H7 (cell line): ENCODE results near the gene UNC45B. TPM values are rescaled to one million over a fixed set of nuclear protein-coding genes. Genes with fewer than 3 reads are reported as not detected.
"Not testable (repeated sequence)": the region's sequence is repeated elsewhere in the genome, so short reads cannot be mapped to it uniquely, and the experiment has no call there.

Experiments
- DNase-seq: peaks from one replicate; pipeline ENCODE4 v3.0.0; 2012
- H3K27me3 ChIP-seq: 2 replicates; pipeline ENCODE4 v1.6.0; 2011; ENCODE audit warnings: mild to moderate bottlenecking, low read length; ENCODE audit not compliant: control insufficient read depth, insufficient read depth
- H3K36me3 ChIP-seq: replicated peaks from 2 replicates; pipeline ENCODE4 v1.5.1; 2011; ENCODE audit warnings: low read length; ENCODE audit not compliant: control insufficient read depth, insufficient read depth
- H3K4me3 ChIP-seq: 2 replicates; pipeline ENCODE4 v1.5.1; 2011; ENCODE audit warnings: low read depth, mild to moderate bottlenecking, control low read depth, low read length, moderate library complexity; ENCODE audit not compliant: insufficient read depth
- total RNA-seq: library from RNA; depleted of rRNA; stranded (reverse); fragments of >200 nt; shearing (Covaris generic); gene quantifications from 2 replicates; pipeline ENCODE4 v1.2.3, GENCODE V29; 2014

The UNC45B gene
- total RNA-seq, 1 experiment from 2014 or later, result 0.07 TPM

DNA sequence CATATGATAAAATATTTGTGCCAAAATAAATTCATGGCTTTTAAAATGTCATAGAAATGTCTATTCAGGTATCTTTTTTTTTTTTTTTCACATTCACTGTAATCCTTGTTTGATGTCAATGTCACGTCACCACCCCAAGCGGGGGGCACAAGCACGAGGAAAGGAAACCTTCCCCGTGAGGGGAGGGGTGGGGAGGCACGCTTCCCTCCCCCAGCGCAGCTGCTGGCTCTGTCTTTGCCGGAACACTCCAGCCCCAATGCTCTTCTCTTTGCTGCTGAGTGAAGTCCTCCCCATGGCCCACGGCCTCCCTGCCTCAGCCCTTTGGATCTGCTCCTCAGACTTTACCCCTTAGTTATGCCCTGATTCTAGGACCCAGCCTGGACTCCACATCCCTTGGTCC lies 45.1 kb downstream of the UNC45B start:
- no peak for DNase-seq
- Histone ChIP-seq H3K36me3 (no peaks in the 10 kb centered on the region), H3K27me3 (no peaks in the 10 kb centered on the region), H3K4me3 (no peak overlapping the region)

DNA sequence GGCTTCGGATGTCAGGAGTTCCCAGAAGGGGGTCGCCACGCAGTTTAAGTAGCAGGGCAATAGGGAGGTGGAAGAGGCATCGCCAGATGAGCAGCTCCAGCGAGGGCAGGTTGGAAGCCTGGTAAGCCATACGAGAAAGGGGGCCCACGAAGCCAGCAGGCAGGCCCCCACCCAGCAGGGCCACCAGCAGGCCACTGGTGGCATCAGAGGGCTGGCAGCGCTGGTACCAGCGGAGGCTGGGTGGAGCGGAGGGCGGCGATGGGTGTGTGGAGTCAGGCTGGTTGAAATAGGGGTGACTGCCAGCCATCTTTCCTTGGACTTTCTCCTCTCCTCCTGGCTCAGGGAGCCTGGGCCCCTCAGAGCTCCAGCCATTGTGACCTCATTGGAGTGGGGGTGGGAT lies 46.4 kb downstream of the UNC45B start, which contains the start of gene SLC35G3:
TSS of gene SLC35G3 (minus strand) at position 393 of the 400 bp plus-strand sequence. CDS start at position 307, 86 bp downstream.
- H3K4me3 ChIP-seq, H3K36me3 ChIP-seq: not testable (repeated sequence)

DNA sequence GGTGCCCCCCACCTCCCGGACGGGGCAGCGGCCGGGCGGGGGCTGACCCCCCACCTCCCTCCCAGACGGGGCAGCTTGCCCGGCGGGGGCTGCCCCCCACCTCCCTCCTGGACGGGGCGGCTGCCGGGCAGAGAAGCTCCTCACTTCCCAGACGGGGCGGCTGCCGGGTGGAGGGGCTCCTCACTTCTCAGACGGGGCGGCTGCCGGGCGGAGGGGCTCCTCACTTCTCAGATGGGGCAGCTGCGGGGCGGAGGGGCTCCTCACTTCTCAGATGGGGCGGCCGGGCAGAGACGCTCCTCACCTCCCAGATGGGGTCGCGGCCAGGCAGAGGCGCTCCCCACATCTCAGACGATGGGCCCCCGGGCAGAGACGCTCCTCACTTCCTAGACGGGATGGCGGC lies 47.4 kb downstream of the UNC45B start:
- H3K4me3 ChIP-seq, result not testable (repeated sequence)

More for the DNA sequence above, 46.4 kb downstream of the UNC45B start, which contains the start of gene SLC35G3:
- not testable (repeated sequence) for DNase-seq, H3K27me3 ChIP-seq

DNA sequence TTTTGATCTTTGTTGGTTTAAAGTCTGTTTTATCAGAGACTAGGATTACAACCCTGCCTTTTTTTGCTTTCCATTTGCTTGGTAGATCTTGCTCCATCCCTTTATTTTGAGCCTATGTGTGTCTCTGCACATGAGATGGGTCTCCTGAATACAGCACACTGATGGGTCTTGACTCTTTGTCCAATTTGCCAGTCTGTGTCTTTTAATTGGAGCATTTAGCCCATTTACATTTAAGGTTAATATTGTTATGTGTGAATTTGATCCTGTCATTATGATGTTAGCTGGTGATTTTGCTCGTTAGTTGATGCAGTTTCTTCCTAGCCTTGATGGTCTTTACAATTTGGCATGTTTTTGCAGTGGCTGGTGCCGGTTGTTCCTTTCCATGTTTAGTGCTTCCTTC lies 55.0 kb downstream of the UNC45B start:
- not testable (repeated sequence) for DNase-seq, H3K36me3 ChIP-seq, H3K27me3 ChIP-seq, H3K4me3 ChIP-seq

More for the DNA sequence above, 47.4 kb downstream of the UNC45B start:
- DNase-seq, H3K36me3 ChIP-seq, H3K27me3 ChIP-seq: not testable (repeated sequence)

DNA sequence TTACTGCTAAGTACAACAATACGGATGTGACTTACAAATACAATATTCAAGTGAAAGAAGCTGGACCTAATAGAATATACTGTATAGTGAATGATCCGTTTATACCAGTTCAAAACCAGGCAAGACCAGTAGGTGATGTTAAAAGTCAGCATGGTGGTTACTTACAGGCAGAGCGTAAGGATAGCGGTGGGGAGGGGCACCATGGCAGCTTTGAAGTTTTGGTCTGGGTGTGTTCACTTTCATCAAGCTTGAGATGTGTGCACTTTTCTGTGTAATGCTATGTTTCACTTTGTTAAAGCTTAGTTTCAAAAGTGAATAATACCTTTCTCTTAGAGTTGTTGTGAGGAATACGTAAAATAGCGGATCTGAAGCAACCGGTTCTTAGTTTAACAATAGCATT lies 63.1 kb downstream of the UNC45B start:
- no peak for DNase-seq
- Histone ChIP-seq H3K36me3 (no peaks in the 10 kb centered on the region), H3K27me3 (no peaks in the 10 kb centered on the region; the same call in 1 of the 2 replicates), H3K4me3 (no peak overlapping the region)

DNA sequence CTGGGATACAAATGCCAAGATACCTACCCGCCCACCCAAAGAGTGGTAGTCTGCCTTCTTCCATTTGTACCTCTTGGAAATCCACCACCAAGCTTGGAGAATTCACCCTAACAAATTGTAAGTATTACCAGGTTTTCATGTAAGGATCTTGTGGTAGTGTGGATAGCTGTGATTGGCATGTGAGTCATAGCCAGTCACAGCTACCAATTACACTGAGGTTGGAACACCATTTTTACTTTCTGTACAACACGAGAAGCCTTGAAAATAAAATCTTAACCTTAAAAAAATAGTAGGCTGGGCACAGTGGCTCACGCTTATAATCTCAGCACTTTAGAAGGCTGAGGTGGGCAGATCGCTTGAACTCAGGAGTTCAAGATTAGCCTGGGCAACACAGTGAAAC lies 65.1 kb downstream of the UNC45B start:
- Histone ChIP-seq H3K4me3 (no peak overlapping the region), H3K27me3 (no peaks in the 10 kb centered on the region; the same call in 1 of the 2 replicates), H3K36me3 (no peaks in the 10 kb centered on the region)
- DNase-seq, result no peak

DNA sequence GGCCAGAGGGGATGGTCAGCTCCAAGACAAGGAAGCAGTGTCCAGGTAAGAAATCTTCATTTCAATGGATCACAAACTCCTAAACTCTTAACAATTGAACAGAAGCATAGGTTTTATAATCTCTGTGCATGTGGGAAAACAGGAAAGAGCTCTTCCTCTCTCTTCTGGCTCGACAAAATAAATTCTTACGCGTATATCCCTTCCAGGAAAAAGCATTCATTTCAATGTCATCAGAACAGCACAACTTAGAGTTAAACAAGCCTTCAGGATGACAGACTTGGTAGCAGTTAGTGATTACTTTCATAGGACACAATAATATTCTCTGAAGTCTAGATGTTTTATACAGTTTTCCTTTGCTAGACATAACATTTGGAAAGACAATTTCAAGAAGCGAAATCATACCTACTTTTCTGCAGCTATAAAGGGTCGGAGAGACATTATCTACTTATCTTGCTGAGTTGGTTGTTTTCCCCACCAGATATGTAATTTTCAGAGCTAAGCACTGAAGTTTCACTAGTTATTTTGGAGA lies 65.9 kb downstream of the UNC45B start:
- no peak overlapping the region for H3K4me3 ChIP-seq

DNA sequence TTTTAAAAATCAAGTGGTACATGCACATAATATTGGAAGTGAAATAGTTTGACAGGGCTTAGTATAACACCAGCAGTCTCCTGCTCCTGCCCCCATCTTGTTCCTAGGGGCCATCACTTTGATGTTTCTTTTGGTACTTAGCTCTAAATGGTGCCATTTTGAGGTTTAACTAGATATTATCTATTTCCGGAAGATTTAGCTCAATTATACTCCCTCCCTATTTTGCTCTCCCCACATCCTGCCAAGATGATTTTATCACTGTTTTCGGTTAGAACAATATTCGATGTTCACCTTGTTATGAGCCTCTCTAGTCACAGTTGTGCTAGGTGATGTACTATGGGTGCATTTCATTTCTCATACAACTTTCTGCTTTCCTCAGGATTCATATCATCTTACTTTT lies 66.6 kb downstream of the UNC45B start:
- DNase-seq, result no peak
- Histone ChIP-seq H3K36me3 (no peaks in the 10 kb centered on the region), H3K27me3 (no peaks in the 10 kb centered on the region; the same call in 1 of the 2 replicates), H3K4me3 (no peak overlapping the region)

More for the DNA sequence above, 65.9 kb downstream of the UNC45B start:
- Histone ChIP-seq H3K27me3 (no peaks in the 10 kb centered on the region; the same call in 1 of the 2 replicates), H3K36me3 (no peaks in the 10 kb centered on the region)
- DNase-seq, result no peak

DNA sequence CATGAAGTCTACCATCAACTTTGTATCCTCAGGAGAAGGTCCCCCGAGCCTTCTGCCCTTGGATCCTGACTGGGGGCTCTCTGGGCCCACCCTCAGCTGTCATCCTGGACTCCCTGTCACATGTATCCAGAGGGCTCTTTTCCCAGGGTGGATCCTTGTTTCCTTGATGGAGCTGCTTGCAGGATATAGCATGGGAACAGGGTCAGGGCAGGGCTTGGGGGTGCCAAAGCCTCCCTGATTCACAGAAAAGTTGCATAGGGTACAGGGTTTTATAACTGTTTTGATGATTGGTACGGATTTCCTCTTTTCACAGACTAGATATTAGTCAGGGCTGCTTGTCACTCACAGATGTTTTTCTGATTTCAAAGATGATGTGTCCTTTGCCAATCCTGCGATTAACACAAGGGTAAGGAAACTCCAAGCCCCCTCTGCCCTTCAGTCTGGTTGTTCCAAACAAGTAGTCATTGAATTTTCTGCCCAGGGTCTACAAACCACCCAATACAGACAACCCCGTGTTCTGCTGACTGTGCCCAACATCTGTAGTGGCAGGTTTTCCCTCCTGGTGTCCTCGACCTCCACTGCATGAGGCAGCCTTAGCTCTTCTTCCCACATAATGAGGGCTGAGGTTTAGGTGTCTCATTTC lies 67.1 kb downstream of the UNC45B start:
- Histone ChIP-seq H3K27me3 (no peaks in the 10 kb centered on the region; the same call in 1 of the 2 replicates), H3K4me3 (no peak overlapping the region), H3K36me3 (no peaks in the 10 kb centered on the region)
- DNase-seq, result no peak

DNA sequence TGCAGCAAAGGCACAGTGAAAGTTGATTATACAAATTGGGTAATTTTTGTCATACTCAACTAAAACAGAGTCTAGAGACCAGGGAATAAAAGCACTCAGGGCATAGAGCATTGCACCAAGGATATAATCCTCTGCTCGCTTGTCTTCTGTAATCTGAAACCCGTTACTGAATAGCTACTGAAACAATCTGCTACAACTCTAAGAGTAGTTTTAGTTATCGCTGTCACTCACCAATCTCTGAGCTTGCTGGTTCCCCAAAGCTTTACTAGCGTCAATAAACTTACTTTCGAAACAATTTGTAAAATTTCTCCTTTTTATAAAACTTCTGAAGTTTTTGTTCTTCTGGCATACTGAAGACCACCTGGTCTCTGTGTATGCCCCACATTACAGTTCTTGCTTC lies 69.5 kb downstream of the UNC45B start:
- H3K4me3 ChIP-seq, result no peak overlapping the region
- no peaks in the 10 kb centered on the region; the same call in 1 of the 2 replicates for H3K27me3 ChIP-seq
- no peak for DNase-seq
- H3K36me3 ChIP-seq, result no peaks in the 10 kb centered on the region

DNA sequence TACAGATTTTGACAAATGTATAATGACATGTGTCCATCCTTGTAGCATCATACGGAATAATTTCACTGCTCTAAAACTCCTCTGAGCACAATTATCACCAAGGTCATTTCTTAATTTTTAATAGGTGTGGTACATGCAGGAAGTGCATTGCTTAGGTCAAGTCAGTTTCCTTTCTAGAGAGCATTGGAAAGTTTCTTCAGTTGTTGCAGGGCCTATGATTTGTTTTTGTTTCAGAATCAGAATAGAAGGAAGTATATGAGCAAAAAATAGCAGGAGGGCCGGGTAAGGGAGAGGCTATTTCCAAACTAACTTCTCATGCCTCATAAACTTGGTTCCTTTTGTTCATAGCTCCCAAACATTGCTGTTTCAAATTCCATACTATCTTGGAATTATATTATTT lies 71.3 kb downstream of the UNC45B start:
- no peaks in the 10 kb centered on the region; the same call in 1 of the 2 replicates for H3K27me3 ChIP-seq
- H3K36me3 ChIP-seq, result no peaks in the 10 kb centered on the region
- no peak for DNase-seq
- no peak overlapping the region for H3K4me3 ChIP-seq

DNA sequence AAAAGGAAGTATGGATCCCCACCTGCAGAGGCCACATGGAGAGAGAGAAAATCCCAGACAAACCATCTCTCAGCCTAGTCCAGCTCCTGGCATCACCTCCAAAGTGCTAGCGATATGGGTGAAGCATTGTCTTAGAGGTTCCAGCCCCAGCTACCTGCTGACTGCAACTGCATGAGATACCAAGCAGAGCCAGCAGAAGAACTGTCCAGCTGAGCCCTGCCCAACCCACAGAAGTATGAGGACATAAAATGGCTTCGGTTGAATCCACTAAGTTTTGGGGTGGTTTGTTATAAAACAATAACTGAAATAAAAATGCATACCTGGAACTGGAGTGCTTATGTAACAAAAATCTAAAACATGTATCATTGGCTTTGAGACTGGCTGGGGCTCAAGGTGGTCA lies 74.8 kb downstream of the UNC45B start:
- Histone ChIP-seq H3K4me3 (no peak overlapping the region), H3K27me3 (no peaks in the 10 kb centered on the region), H3K36me3 (no peaks in the 10 kb centered on the region)
- DNase-seq, result no peak

DNA sequence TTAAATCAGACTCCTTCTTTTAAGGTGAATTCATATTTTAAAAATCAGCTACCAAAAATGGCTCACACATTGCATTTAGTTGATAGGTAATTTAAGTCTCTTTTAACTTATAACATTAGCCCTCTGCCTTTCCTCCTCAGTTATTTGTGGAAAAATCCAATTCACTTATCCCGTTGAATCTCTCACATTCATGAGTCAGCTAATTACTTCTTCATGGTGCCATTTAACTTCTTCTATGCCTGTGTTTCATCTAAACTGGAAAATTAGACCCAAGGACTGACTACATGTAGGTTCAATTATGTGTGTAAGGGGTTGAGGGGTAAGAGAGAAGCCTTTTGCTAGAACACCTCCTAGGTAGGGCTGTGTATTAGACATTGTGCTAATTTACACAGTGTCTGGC lies 76.8 kb downstream of the UNC45B start:
- DNase-seq, result no peak
- Histone ChIP-seq H3K4me3 (no peak overlapping the region), H3K27me3 (no peaks in the 10 kb centered on the region), H3K36me3 (no peaks in the 10 kb centered on the region)

DNA sequence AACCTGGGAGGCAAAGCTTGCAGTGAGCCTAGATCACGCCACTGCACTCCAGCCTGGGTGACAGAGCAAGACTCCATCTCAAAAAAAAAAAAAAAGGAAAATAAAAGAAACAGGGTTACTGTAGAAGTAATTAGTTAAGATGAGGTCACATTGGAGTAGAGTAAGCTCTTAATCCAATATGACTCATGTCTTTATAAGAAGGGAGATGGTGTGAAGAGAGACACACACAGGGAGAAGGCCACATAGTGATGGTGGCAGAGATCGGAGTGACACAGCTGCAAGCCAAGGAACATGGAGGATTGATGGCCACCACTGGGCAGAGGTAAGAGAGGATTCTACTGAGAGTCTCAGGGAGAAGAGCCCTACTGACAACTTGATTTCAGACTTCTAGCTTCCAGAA lies 79.9 kb downstream of the UNC45B start:
- Histone ChIP-seq H3K27me3 (no peaks in the 10 kb centered on the region), H3K36me3 (no peaks in the 10 kb centered on the region), H3K4me3 (no peak overlapping the region)
- DNase-seq, result no peak

DNA sequence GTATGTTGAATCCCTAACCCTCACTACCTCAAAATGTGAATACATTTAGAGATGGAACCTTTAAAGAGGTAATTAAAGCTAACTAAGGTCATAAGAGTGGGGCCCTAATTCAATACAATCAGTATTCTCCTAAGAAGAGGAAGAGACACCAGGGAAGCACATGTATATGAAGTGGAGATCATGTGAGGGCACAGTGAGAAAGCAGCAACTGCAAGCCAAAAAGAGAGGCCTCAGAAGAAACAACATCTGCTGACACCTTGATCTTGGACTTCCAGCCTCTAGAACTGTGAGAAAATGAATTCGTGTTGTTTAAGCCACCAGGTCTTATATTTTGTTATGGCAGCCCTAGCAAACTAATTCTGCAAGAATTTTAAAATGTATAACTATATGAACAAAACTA lies 82.0 kb downstream of the UNC45B start:
- DNase-seq, result no peak
- H3K36me3 ChIP-seq, result no peaks in the 10 kb centered on the region
- H3K27me3 ChIP-seq, result no peaks in the 10 kb centered on the region
- H3K4me3 ChIP-seq, result no peak overlapping the region
